Activated naive CD4-positive, alpha-beta T cell (primary cell): ENCODE data around the gene DNAH6.
A peak's percentile ranks its signal among the peaks of the same experiment; 100 is the strongest.

Experiments used
- DNase-seq, 4 experiments: peaks; one replicate each; lab custom pipeline; 2025; lab: John Stamatoyannopoulos, UW

The DNAH6 gene

GRCh38 chr2:84697895-84698294 lies 181.6 kb downstream of the DNAH6 start:
- no peak for DNase-seq

- DNase-seq: no peak
These were observed 183.7 kb downstream of the DNAH6 start for GRCh38 chr2:84700006-84700405.

GRCh38 chr2:84701880-84702279 lies 185.6 kb downstream of the DNAH6 start:
- DNase-seq: no peak

GRCh38 chr2:84702941-84703340 lies 186.6 kb downstream of the DNAH6 start:
- DNase-seq: no peak

- no peak for DNase-seq
These were observed 187.5 kb downstream of the DNAH6 start for GRCh38 chr2:84703831-84704230.

- no peak for DNase-seq
These were observed 188.4 kb downstream of the DNAH6 start for GRCh38 chr2:84704505-84705244.

GRCh38 chr2:84705858-84706257 lies 189.6 kb downstream of the DNAH6 start:
- DNase-seq: no peak

GRCh38 chr2:84708442-84708841 lies 192.1 kb downstream of the DNAH6 start:
- no peak for DNase-seq

- no peak for DNase-seq
These were observed 195.4 kb downstream of the DNAH6 start for GRCh38 chr2:84711651-84712050.

GRCh38 chr2:84713441-84713840 lies 197.1 kb downstream of the DNAH6 start:
- DNase-seq: no peak

GRCh38 chr2:84716564-84716963 lies 200.3 kb downstream of the DNAH6 start:
- DNase-seq: no peak

GRCh38 chr2:84717302-84717701 lies 201.0 kb downstream of the DNAH6 start:
- no peak for DNase-seq

- peak in 1 of 4 experiments; percentile 9 for DNase-seq
These were observed 203.1 kb downstream of the DNAH6 start for GRCh38 chr2:84719434-84719833.

- no peak for DNase-seq
These were observed 207.5 kb downstream of the DNAH6 start for GRCh38 chr2:84723831-84724230.

GRCh38 chr2:84725717-84726116 lies 209.4 kb downstream of the DNAH6 start:
- no peak for DNase-seq

- DNase-seq: no peak
These were observed 211.0 kb downstream of the DNAH6 start for GRCh38 chr2:84727315-84727714.

- DNase-seq: no peak
These were observed 212.9 kb downstream of the DNAH6 start for GRCh38 chr2:84729224-84729623.

- DNase-seq: no peak
These were observed 214.9 kb downstream of the DNAH6 start for GRCh38 chr2:84731185-84731584.

GRCh38 chr2:84732897-84733778 lies 216.8 kb downstream of the DNAH6 start:
- no peak for DNase-seq

GRCh38 chr2:84735389-84735788 lies 219.1 kb downstream of the DNAH6 start:
- no peak for DNase-seq

GRCh38 chr2:84741182-84741822 lies 225.0 kb downstream of the DNAH6 start:
- peak in 1 of 4 experiments; percentile 15 for DNase-seq

- no peak for DNase-seq
These were observed 232.0 kb downstream of the DNAH6 start for GRCh38 chr2:84748341-84748740.

- no peak for DNase-seq
These were observed 233.1 kb downstream of the DNAH6 start for GRCh38 chr2:84749442-84749841.
